ENCODE results near the gene CD209. TPM values are rescaled to one million over a fixed set of nuclear protein-coding genes. Genes with fewer than 3 reads are reported as not detected.

CD209 gene
- total and polyA plus RNA-seq, 12 donors = 0.67 to 50.6 (median 14.8) TPM

- no peak overlapping the region for H3K4me3 ChIP-seq
- DNase-seq = no peak
- H3K36me3 ChIP-seq (replicated peaks in 1 of 2) = no peaks in the 10 kb centered on the region
- no peaks in the 10 kb centered on the region for H3K27me3 ChIP-seq
- peak overlapping the region in 4 of 5 donors; percentile 5 to 68 (median 30) for H3K27ac ChIP-seq
- no peaks in the 10 kb centered on the region for H3K9me3 ChIP-seq (replicated peaks in 1 of 3)
- 71 to 83% (median 75%) methylated on average over 13 to 14 of the region's 14 CpGs for WGBS, 4 donors
- H3K4me1 ChIP-seq (replicated peaks in 1 of 2) = no peaks in the 10 kb centered on the region
- TF ChIP-seq POLR2A (IDR thresholded peaks at IDR 0.05) (no peak), CTCF (IDR thresholded peaks at IDR 0.05) (no peak)
- intact Hi-C loops (cut with DNase I) = no loop called here
Measured at GRCh38 chr19:7706188-7706954, 41.0 kb downstream of the CD209 start.

DNA sequence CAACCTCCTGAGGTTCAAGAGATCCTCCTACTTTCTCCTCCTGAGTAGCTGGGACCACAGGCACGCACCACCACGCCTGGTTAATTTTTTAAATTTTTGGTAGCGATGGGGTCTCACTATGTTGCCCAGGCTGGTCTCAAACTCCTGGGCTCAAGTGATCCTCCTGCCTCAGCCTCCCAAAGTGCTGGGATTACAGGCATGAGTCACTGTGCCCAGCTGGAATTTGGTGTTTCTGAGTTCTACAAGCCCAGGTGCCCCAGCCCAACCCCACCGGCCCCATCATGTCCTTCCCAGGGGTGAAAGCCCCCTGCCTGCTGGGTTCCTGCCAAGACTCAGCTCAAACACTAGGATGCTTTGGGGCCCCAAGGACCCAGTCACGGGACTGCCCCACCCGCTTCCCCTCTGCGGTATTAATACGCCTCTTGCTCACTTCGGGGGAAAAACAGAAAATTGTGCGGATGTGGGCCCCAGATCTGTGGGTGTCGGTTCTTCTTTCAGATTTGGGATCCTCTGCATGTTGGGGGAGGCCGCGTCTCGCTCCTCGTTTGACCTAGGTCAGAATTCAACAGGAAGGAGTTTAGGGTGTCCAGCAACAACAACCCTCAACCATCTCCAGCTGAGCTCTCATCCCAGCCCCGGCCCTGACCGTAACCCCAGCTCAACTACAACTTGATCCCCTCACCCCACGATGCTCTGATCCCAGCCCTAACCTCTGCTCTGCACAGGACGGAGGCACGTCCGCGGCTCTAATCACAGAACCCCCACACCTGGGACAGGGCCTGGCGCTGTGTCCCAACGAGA lies 41.7 kb downstream of the CD209 start:
- peak in 5 of 7 donors; percentile 25 to 65 (median 39) for DNase-seq
- intact Hi-C loops (cut with DNase I) = no loop called here

DNA sequence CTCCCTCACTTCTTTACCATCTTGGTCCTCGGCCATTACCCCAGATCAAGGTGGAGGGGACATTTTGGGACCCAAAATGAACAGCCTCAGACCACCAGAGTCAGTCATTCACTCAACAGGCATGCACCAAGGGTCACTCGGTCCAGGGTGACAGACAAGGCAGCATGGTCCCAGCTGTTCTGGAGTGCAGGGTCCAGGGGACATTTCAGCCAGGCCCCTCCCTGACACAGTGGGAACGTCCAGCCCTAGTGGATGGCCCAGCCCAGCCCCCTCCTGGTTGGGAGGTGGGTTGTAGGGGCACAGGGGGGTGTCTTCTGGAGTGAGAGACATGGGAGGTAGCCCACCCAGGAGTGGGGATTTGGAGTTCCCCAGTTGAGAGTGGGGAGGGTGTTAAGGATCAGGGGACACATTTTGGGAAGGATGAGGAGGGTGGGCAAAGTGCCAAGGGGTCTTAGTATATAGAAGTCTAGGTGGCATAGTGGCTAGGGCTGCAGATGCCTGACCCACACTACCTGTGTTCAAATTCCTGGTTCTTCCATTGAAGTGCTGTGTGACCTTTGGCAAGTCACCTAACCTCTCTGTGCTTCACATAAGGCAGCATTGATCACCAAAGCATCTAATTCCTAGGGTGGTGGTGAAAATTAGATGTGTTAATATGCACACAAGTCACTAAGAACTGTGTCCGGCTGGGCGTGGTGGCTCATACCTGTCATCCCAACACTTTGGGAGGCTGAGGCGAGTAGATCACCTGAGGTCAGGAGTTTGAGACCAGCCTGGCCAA lies 42.9 kb downstream of the CD209 start:
- H3K27ac ChIP-seq = no peak overlapping the region
- no peak overlapping the region for H3K4me3 ChIP-seq
- H3K9me3 ChIP-seq (replicated peaks in 1 of 3) = no peaks in the 10 kb centered on the region
- no peak for DNase-seq
- WGBS, 4 donors = 70 to 83% (median 73%) methylated on average over 6 of the region's 6 CpGs
- H3K27me3 ChIP-seq = no peaks in the 10 kb centered on the region
- intact Hi-C loops (cut with DNase I) = no loop called here
- no peaks in the 10 kb centered on the region for H3K36me3 ChIP-seq (replicated peaks in 1 of 2)
- no peak for TF ChIP-seq CTCF (IDR thresholded peaks at IDR 0.05)
- no peak for TF ChIP-seq POLR2A (IDR thresholded peaks at IDR 0.05)
- H3K4me1 ChIP-seq (replicated peaks in 1 of 2) = no peaks in the 10 kb centered on the region

More for the DNA sequence above, 41.7 kb downstream of the CD209 start:
- no peak for TF ChIP-seq POLR2A (IDR thresholded peaks at IDR 0.05)
- TF ChIP-seq CTCF (IDR thresholded peaks at IDR 0.05) = no peak
- 57 to 80% (median 63%) methylated on average over 9 to 24 of the region's 24 CpGs for WGBS, 4 donors
- Histone ChIP-seq H3K27ac (peak overlapping the region in 3 of 5 donors; percentile 3 to 68 (median 5)), H3K4me1 (replicated peaks in 1 of 2) (no peaks in the 10 kb centered on the region), H3K27me3 (no peaks in the 10 kb centered on the region), H3K9me3 (replicated peaks in 1 of 3) (no peaks in the 10 kb centered on the region), H3K36me3 (replicated peaks in 1 of 2) (no peaks in the 10 kb centered on the region), H3K4me3 (no peak overlapping the region)

GRCh38 chr19:7703332-7703731 lies 44.0 kb downstream of the CD209 start:
- WGBS, 4 donors = 75 to 80% (median 76%) methylated on average over 8 of the region's 8 CpGs
- Histone ChIP-seq H3K9me3 (replicated peaks in 1 of 3) (no peaks in the 10 kb centered on the region), H3K4me3 (no peak overlapping the region), H3K36me3 (replicated peaks in 1 of 2) (no peaks in the 10 kb centered on the region), H3K27ac (no peak overlapping the region), H3K27me3 (peaks cover 4% of the 10 kb centered on the region), H3K4me1 (replicated peaks in 1 of 2) (no peaks in the 10 kb centered on the region)
- intact Hi-C loops (cut with DNase I) = no loop called here
- TF ChIP-seq CTCF (IDR thresholded peaks at IDR 0.05) = no peak
- DNase-seq = no peak
